GM13976 (cell line): ENCODE data around the gene CRIM1.

Experiments
- DNase-seq: peaks from one replicate; pipeline ENCODE4 v3.0.0; 2012; ENCODE audit warnings: low spot score
- in situ Hi-C: fragments of 300-500 bp; cut with MboI; formaldehyde crosslinking; loops from one replicate; pipeline ENCODE4 v1.12.0; 2022; ENCODE audit warnings: low sequenced_read_pairs, mixed read lengths, inconsistent platforms; ENCODE audit not compliant: unreplicated experiment
- TF ChIP-seq, protein P1 (sequence below): IDR thresholded peaks from 2 replicates; pipeline ENCODE4 v1.5.1; 2012; ENCODE audit warnings: borderline replicate concordance, mild to moderate bottlenecking; ENCODE audit not compliant: insufficient read depth; ENCODE audit errors: extremely low read depth, missing control alignments, control extremely low read depth

CRIM1 gene

GRCh38 chr2:36399050-36399449 lies 43.5 kb downstream of the CRIM1 start:
- no peak for DNase-seq
- in situ Hi-C loops: no loop called here
- TF ChIP-seq, protein P1, sequence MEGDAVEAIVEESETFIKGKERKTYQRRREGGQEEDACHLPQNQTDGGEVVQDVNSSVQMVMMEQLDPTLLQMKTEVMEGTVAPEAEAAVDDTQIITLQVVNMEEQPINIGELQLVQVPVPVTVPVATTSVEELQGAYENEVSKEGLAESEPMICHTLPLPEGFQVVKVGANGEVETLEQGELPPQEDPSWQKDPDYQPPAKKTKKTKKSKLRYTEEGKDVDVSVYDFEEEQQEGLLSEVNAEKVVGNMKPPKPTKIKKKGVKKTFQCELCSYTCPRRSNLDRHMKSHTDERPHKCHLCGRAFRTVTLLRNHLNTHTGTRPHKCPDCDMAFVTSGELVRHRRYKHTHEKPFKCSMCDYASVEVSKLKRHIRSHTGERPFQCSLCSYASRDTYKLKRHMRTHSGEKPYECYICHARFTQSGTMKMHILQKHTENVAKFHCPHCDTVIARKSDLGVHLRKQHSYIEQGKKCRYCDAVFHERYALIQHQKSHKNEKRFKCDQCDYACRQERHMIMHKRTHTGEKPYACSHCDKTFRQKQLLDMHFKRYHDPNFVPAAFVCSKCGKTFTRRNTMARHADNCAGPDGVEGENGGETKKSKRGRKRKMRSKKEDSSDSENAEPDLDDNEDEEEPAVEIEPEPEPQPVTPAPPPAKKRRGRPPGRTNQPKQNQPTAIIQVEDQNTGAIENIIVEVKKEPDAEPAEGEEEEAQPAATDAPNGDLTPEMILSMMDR: no peak

GRCh38 chr2:36403675-36404230 lies 48.2 kb downstream of the CRIM1 start:
- no peak for DNase-seq
- in situ Hi-C loops: no loop called here

GRCh38 chr2:36404318-36404717 lies 48.7 kb downstream of the CRIM1 start:
- in situ Hi-C loops: no loop called here
- no peak for DNase-seq
- TF ChIP-seq, protein P1: no peak

More at GRCh38 chr2:36403675-36404230, 48.2 kb downstream of the CRIM1 start:
- TF ChIP-seq, protein P1: no peak

- no peak for DNase-seq
- in situ Hi-C loops: no loop called here
- TF ChIP-seq, protein P1: no peak
Measured at GRCh38 chr2:36404754-36405153, 49.2 kb downstream of the CRIM1 start.

DNA sequence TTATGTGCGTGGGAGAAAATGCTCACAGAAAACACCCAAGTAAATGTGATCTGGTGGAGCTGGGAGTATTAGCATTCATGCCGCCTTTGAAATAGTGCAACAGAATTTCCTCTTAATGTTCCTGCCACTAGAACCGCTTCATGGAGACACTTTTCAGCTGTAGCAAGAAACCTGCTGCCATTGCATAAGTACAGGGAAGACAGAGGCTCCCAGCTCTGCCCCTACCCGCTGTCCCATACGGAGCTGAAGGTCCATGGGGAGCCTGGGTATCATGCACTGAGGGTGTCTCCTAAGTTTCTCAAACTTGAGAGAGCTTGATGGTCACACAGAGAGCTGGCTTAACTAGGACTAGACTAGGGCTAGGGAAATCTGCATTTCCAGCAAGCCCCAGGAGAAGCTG lies 49.6 kb downstream of the CRIM1 start:
- TF ChIP-seq, protein P1: no peak

DNA sequence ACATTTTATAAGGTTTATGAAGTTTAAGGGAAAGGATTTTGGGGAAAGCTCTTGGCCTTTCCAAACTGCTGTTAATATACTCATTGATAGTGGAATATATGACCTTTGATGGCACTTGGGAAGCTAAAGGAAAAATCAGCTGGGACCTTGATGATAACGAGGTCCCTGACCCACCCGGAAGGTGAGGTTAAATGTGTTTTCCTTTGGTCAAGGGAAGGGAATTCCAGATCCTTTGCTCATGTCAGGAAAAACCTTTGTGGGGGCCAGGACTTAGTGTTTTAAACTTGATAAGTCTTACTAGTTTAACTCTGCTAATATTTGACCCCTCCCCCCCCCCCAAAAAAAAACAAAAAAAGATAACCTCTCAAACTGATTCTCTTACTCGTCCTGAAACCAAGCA lies 50.7 kb downstream of the CRIM1 start:
- in situ Hi-C loops: no loop called here
- TF ChIP-seq, protein P1: no peak
- DNase-seq: no peak

More for the DNA sequence above, 49.6 kb downstream of the CRIM1 start:
- no peak for DNase-seq
- in situ Hi-C loops: no loop called here
